Astrocyte (in vitro differentiated cells and primary cell): ENCODE data around the gene TSHZ1. TPM values are rescaled to one million over a fixed set of nuclear protein-coding genes. Genes with fewer than 3 reads are reported as not detected.

Source experiments
- DNase-seq: peaks from one replicate; pipeline ENCODE4 v3.0.0-alpha.2; 2010; ENCODE audit warnings: low read depth
- FAIRE-seq: peaks from 2 replicates; lab custom pipeline; 2011; peaks lifted over from hg19 to GRCh38; lab: Jason Lieb, UNC
- H2AFZ ChIP-seq: 2 replicates; pipeline ENCODE4 v1.6.0; 2012; ENCODE audit warnings: low read depth, low read length, inconsistent platforms
- H3K27ac ChIP-seq: 2 replicates; pipeline ENCODE4 v1.5.1; 2011; ENCODE audit warnings: low read depth, low read length, inconsistent platforms
- H3K27me3 ChIP-seq: 2 replicates; pipeline ENCODE4 v1.6.0; 2011; ENCODE audit warnings: low read length, inconsistent platforms; ENCODE audit not compliant: insufficient read depth
- H3K36me3 ChIP-seq: 2 replicates; pipeline ENCODE4 v1.5.1; 2011; ENCODE audit warnings: low read length, inconsistent platforms; ENCODE audit not compliant: insufficient read depth
- H3K4me1 ChIP-seq: 2 replicates; pipeline ENCODE4 v1.5.1; 2011; ENCODE audit warnings: low read length, inconsistent platforms; ENCODE audit not compliant: insufficient read depth
- H3K4me2 ChIP-seq: 2 replicates; pipeline ENCODE4 v1.6.0; 2012; ENCODE audit warnings: low read length, inconsistent platforms
- H3K4me3 ChIP-seq: 2 replicates; pipeline ENCODE4 v1.5.1; 2011; ENCODE audit warnings: low read depth, mild to moderate bottlenecking, low read length, inconsistent platforms; ENCODE audit not compliant: insufficient read depth
- H3K79me2 ChIP-seq: 2 replicates; pipeline ENCODE4 v1.6.0; 2012; ENCODE audit warnings: mild to moderate bottlenecking, low read length, inconsistent platforms; ENCODE audit not compliant: insufficient read depth
- H3K9ac ChIP-seq: 2 replicates; pipeline ENCODE4 v1.6.0; 2012; ENCODE audit warnings: mild to moderate bottlenecking, low read length, inconsistent platforms
- H3K9me3 ChIP-seq: 2 replicates; pipeline ENCODE4 v1.5.1; 2012; ENCODE audit warnings: low read depth, mild to moderate bottlenecking, low read length, inconsistent platforms; ENCODE audit not compliant: insufficient read depth
- H4K20me1 ChIP-seq: 2 replicates; pipeline ENCODE4 v1.6.0; 2012; ENCODE audit warnings: low read length, inconsistent platforms; ENCODE audit not compliant: insufficient read depth
- H3K27ac Mint-ChIP-seq: one replicate; pipeline ENCODE4 v1.8.0; 2021; ENCODE audit warnings: mild to moderate bottlenecking, mixed read lengths; ENCODE audit not compliant: unreplicated experiment
- H3K27me3 Mint-ChIP-seq: one replicate; pipeline ENCODE4 v1.8.0; 2021; ENCODE audit warnings: low read depth, mixed read lengths; ENCODE audit not compliant: unreplicated experiment
- H3K36me3 Mint-ChIP-seq: one replicate; pipeline ENCODE4 v1.8.0; 2021; ENCODE audit warnings: low read depth, mixed read lengths; ENCODE audit not compliant: unreplicated experiment
- H3K4me1 Mint-ChIP-seq: one replicate; pipeline ENCODE4 v1.8.0; 2021; ENCODE audit warnings: low read depth, mixed read lengths; ENCODE audit not compliant: unreplicated experiment
- H3K4me3 Mint-ChIP-seq: one replicate; pipeline ENCODE4 v1.8.0; 2021; ENCODE audit warnings: mild to moderate bottlenecking, moderate library complexity, mixed read lengths; ENCODE audit not compliant: unreplicated experiment
- H3K9me3 Mint-ChIP-seq: one replicate; pipeline ENCODE4 v1.8.0; 2021; ENCODE audit warnings: mild to moderate bottlenecking, mixed read lengths; ENCODE audit not compliant: unreplicated experiment
- EZH2 ChIP-seq: IDR thresholded peaks from 2 replicates; pipeline ENCODE4 v1.6.1; 2012; ENCODE audit warnings: mild to moderate bottlenecking, low read length, inconsistent platforms; ENCODE audit not compliant: insufficient read depth
- total RNA-seq: library from RNA; stranded (reverse); gene quantifications from 2 replicates; pipeline ENCODE4 v1.2.1, GENCODE V29; 2021
- TF ChIP-seq, protein P1 (sequence below): IDR thresholded peaks from 2 replicates; pipeline ENCODE4 v1.5.1; 2011; ENCODE audit warnings: low read depth, mild to moderate bottlenecking, inconsistent platforms, low read length, moderate library complexity; ENCODE audit not compliant: insufficient read depth

Gene TSHZ1
- total RNA-seq, 1 donor from 2014 or later: 2.9 TPM

DNA sequence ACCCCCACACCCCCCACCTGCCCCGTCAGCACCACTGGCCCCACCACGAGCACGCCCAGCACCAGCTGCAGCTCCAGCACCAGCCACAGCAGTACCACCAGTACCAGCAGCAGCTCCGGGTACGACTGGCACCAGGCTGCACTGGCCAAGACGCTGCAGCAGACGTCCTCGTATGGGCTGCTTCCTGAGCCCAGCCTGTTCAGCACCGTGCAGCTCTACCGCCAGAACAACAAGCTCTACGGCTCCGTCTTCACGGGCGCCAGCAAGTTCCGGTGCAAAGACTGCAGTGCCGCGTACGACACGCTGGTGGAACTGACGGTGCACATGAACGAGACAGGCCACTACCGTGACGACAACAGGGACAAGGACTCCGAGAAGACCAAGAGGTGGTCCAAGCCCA, 75.3 kb downstream of the TSHZ1 start:
- no peaks in the 10 kb centered on the region for H3K4me1 ChIP-seq
- no peak for FAIRE-seq

DNA sequence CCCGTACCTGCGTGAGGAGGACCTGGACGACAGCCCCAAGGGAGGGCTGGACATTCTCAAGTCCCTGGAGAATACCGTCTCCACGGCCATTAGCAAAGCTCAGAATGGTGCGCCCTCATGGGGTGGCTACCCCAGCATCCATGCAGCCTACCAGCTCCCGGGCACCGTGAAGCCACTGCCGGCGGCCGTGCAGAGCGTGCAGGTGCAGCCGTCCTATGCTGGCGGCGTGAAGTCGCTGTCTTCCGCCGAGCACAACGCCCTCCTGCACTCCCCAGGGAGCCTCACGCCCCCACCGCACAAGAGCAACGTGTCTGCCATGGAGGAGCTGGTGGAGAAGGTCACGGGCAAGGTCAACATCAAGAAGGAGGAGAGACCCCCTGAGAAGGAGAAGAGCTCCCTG, 76.4 kb downstream of the TSHZ1 start:
- no peaks in the 10 kb centered on the region for H4K20me1 ChIP-seq
- H3K27me3 Mint-ChIP-seq: no peaks in the 10 kb centered on the region
- H3K9me3 Mint-ChIP-seq: no peaks in the 10 kb centered on the region
- H3K4me3 Mint-ChIP-seq: no peak overlapping the region
- H3K27ac Mint-ChIP-seq: no peak overlapping the region
- H3K36me3 Mint-ChIP-seq: peaks cover 7% of the 10 kb centered on the region
- no peak for DNase-seq
- no peak for FAIRE-seq
- H3K9me3 ChIP-seq: no peaks in the 10 kb centered on the region
- H3K79me2 ChIP-seq: no peaks in the 10 kb centered on the region
- no peaks in the 10 kb centered on the region for H3K4me1 Mint-ChIP-seq
- no peak overlapping the region for H2AFZ ChIP-seq
- H3K9ac ChIP-seq: no peak overlapping the region
- TF ChIP-seq EZH2: no peak
- TF ChIP-seq, protein P1, sequence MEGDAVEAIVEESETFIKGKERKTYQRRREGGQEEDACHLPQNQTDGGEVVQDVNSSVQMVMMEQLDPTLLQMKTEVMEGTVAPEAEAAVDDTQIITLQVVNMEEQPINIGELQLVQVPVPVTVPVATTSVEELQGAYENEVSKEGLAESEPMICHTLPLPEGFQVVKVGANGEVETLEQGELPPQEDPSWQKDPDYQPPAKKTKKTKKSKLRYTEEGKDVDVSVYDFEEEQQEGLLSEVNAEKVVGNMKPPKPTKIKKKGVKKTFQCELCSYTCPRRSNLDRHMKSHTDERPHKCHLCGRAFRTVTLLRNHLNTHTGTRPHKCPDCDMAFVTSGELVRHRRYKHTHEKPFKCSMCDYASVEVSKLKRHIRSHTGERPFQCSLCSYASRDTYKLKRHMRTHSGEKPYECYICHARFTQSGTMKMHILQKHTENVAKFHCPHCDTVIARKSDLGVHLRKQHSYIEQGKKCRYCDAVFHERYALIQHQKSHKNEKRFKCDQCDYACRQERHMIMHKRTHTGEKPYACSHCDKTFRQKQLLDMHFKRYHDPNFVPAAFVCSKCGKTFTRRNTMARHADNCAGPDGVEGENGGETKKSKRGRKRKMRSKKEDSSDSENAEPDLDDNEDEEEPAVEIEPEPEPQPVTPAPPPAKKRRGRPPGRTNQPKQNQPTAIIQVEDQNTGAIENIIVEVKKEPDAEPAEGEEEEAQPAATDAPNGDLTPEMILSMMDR: no peak
- no peaks in the 10 kb centered on the region for H3K36me3 ChIP-seq
- H3K27ac ChIP-seq: no peak overlapping the region
- H3K27me3 ChIP-seq: no peaks in the 10 kb centered on the region
- H3K4me2 ChIP-seq: no peak overlapping the region
- H3K4me1 ChIP-seq: no peaks in the 10 kb centered on the region
- H3K4me3 ChIP-seq: no peak overlapping the region

More for the DNA sequence above, 75.3 kb downstream of the TSHZ1 start:
- Histone ChIP-seq H3K9ac (no peak overlapping the region), H3K27ac (no peak overlapping the region), H4K20me1 (no peaks in the 10 kb centered on the region), H2AFZ (no peak overlapping the region), H3K4me3 (no peak overlapping the region), H3K4me2 (no peak overlapping the region), H3K9me3 (no peaks in the 10 kb centered on the region), H3K79me2 (no peaks in the 10 kb centered on the region), H3K36me3 (no peaks in the 10 kb centered on the region), H3K27me3 (no peaks in the 10 kb centered on the region)
- no peak overlapping the region for H3K27ac Mint-ChIP-seq
- TF ChIP-seq, protein P1: no peak
- no peak for TF ChIP-seq EZH2
- H3K27me3 Mint-ChIP-seq: no peaks in the 10 kb centered on the region
- no peaks in the 10 kb centered on the region for H3K4me1 Mint-ChIP-seq
- H3K4me3 Mint-ChIP-seq: no peak overlapping the region
- no peak for DNase-seq
- H3K36me3 Mint-ChIP-seq: peaks cover 7% of the 10 kb centered on the region
- no peaks in the 10 kb centered on the region for H3K9me3 Mint-ChIP-seq

DNA sequence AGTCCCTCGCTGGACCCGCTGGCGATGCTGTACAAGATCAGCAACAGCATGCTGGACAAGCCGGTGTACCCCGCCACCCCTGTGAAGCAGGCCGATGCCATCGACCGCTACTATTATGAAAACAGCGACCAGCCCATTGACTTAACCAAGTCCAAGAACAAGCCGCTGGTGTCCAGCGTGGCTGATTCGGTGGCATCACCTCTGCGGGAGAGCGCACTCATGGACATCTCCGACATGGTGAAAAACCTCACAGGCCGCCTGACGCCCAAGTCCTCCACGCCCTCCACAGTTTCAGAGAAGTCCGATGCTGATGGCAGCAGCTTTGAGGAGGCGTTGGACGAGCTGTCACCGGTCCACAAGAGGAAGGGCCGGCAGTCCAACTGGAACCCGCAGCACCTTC, 77.1 kb downstream of the TSHZ1 start:
- Histone ChIP-seq H3K27me3 (no peaks in the 10 kb centered on the region), H3K9ac (no peak overlapping the region), H3K4me1 (no peaks in the 10 kb centered on the region), H3K9me3 (no peaks in the 10 kb centered on the region), H3K36me3 (no peaks in the 10 kb centered on the region), H3K79me2 (no peaks in the 10 kb centered on the region), H4K20me1 (no peaks in the 10 kb centered on the region), H2AFZ (no peak overlapping the region), H3K4me3 (no peak overlapping the region), H3K4me2 (no peak overlapping the region), H3K27ac (no peak overlapping the region)
- Mint-ChIP-seq H3K36me3 (peaks cover 7% of the 10 kb centered on the region), H3K4me3 (no peak overlapping the region), H3K9me3 (no peaks in the 10 kb centered on the region), H3K27ac (no peak overlapping the region), H3K27me3 (no peaks in the 10 kb centered on the region), H3K4me1 (no peaks in the 10 kb centered on the region)
- FAIRE-seq (no peak), DNase-seq (no peak)
- TF ChIP-seq EZH2: no peak
- TF ChIP-seq, protein P1: no peak
